Uterus (tissue), 2 donors: ENCODE measurements around the gene YBX3.

ENCODE experiments used
- CTCF ChIP-seq, 4 experiments: fragments of 200-600 bp in 2 of 4; fragments of 450-650 bp in 2 of 4; sonication (generic) in 2 of 4; IDR thresholded peaks; one replicate each; pipeline ENCODE4 v1.5.1; 2016 to 2019; ENCODE audit warnings: antibody characterized with exemption in 4 of 4, mild to moderate bottlenecking in 2 of 4, moderate library complexity in 1 of 4
- POLR2A ChIP-seq, 2 donors: fragments of 450-650 bp; IDR thresholded peaks; one replicate each; pipeline ENCODE4 v1.6.1; 2016; ENCODE audit warnings: antibody characterized with exemption in 2 of 2, mild to moderate bottlenecking in 1 of 2, moderate library complexity in 1 of 2

GRCh38 chr12:10737249-10737648 lies 14.1 kb upstream of the YBX3 start:
- TF ChIP-seq CTCF (IDR thresholded peaks at IDR 0.05) (no peak), POLR2A (IDR thresholded peaks at IDR 0.05) (no peak)
